Measurements from ENCODE around the gene CD2. TPM values are rescaled to one million over a fixed set of nuclear protein-coding genes. Genes with fewer than 3 reads are reported as not detected.
A peak's percentile ranks its signal among the peaks of the same experiment; 100 is the strongest.

The CD2 gene
- total RNA-seq, 4 donors from 2014 or later: 0.16 TPM; not detected in 3

DNA sequence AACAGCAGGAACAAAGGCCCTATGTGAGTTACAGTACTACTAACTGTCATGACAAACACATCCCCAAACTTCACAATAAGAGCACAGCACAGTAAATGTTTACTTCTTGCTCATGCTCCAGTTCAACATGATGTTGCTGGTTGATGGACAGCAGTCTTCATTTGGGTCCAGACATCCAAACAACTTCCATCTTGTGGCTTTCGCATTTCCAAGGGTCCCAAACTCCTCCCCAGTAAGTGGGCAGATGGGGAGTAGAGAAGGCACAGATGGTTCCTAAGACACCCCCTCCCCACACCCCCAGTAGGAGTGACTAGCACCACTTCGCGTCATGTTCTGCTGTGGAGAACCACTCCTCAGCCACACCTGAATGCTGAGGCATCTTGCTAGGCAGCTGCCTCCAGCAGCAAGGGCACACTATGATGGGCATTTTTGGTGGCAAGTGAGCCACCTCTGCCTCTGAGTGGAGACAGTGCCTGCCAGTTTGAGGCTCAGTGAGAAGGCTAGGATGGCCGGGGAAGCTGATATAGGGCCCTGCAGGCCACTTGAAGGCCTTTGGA lies 32.7 kb upstream of the CD2 start:
- no peaks in the 10 kb centered on the region for H3K36me3 ChIP-seq
- H3K9me3 ChIP-seq: no peaks in the 10 kb centered on the region
- no peak overlapping the region for H3K4me3 ChIP-seq
- DNase-seq: no peak
- no peaks in the 10 kb centered on the region for H3K27me3 ChIP-seq
- no peaks in the 10 kb centered on the region for H3K4me1 ChIP-seq
- no peak overlapping the region for H3K27ac ChIP-seq
- TF ChIP-seq, protein P1, sequence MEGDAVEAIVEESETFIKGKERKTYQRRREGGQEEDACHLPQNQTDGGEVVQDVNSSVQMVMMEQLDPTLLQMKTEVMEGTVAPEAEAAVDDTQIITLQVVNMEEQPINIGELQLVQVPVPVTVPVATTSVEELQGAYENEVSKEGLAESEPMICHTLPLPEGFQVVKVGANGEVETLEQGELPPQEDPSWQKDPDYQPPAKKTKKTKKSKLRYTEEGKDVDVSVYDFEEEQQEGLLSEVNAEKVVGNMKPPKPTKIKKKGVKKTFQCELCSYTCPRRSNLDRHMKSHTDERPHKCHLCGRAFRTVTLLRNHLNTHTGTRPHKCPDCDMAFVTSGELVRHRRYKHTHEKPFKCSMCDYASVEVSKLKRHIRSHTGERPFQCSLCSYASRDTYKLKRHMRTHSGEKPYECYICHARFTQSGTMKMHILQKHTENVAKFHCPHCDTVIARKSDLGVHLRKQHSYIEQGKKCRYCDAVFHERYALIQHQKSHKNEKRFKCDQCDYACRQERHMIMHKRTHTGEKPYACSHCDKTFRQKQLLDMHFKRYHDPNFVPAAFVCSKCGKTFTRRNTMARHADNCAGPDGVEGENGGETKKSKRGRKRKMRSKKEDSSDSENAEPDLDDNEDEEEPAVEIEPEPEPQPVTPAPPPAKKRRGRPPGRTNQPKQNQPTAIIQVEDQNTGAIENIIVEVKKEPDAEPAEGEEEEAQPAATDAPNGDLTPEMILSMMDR (IDR thresholded peaks at IDR 0.05 in 4 of 5, conservative IDR thresholded peaks at IDR 0.05 in 1 of 5): no peak
- TF ChIP-seq POLR2A (IDR thresholded peaks at IDR 0.05): no peak
- in situ Hi-C loops (cut with MboI; ENCODE audit: low sequenced_read_pairs in 4 of 4) (no loop called here), intact Hi-C loops (cut with DNase I; ENCODE audit: low total_unique reads) (no loop called here)
- ATAC-seq: no peak

DNA sequence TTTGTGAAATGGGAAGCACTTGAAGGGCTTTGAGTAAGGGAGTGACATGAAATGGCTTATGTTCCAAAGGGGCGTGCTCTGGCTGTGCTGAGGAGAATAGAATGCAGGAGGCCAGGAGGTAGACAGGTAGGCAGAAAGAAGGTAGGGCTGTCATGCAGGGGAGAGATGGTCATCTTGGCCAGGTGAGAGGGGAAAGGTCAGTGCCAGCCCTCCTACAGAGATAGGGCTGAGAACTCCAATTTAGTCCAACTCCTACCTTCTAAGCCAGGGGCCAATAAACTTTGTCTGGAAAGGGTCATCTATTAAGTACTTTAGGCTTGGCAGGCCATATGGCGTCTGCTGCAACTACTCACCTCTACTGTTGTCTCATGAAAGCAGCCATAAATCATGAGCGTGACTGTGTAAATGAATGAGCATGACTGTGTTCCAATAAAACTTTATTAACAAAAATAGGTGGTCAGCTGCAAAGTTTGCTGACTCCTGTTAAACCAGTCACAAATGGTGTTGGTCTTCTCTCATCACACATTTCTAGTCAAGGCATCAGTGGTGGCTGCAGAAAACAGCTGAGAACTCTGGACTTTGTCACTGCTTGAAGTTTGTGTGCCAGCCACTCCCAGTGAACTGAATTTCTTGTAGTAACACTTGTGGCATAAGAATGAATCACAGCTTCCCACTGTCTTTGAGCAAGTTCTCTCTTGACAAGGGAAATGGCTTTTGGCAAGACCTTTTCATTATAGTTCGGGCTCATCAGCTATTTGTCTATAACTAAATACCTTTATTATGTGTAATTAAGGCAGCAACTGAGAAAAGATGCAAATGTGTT lies 32.0 kb upstream of the CD2 start:
- H3K4me1 ChIP-seq: no peaks in the 10 kb centered on the region
- no peaks in the 10 kb centered on the region for H3K27me3 ChIP-seq
- H3K4me3 ChIP-seq: no peak overlapping the region
- no peak overlapping the region for H3K27ac ChIP-seq
- in situ Hi-C loops (cut with MboI; ENCODE audit: low sequenced_read_pairs in 4 of 4) (no loop called here), intact Hi-C loops (cut with DNase I; ENCODE audit: low total_unique reads) (no loop called here)
- DNase-seq (no peak), ATAC-seq (no peak)
- no peaks in the 10 kb centered on the region for H3K9me3 ChIP-seq
- no peaks in the 10 kb centered on the region for H3K36me3 ChIP-seq
- TF ChIP-seq, protein P1 (IDR thresholded peaks at IDR 0.05 in 4 of 5, conservative IDR thresholded peaks at IDR 0.05 in 1 of 5): no peak
- no peak for TF ChIP-seq POLR2A (IDR thresholded peaks at IDR 0.05)

DNA sequence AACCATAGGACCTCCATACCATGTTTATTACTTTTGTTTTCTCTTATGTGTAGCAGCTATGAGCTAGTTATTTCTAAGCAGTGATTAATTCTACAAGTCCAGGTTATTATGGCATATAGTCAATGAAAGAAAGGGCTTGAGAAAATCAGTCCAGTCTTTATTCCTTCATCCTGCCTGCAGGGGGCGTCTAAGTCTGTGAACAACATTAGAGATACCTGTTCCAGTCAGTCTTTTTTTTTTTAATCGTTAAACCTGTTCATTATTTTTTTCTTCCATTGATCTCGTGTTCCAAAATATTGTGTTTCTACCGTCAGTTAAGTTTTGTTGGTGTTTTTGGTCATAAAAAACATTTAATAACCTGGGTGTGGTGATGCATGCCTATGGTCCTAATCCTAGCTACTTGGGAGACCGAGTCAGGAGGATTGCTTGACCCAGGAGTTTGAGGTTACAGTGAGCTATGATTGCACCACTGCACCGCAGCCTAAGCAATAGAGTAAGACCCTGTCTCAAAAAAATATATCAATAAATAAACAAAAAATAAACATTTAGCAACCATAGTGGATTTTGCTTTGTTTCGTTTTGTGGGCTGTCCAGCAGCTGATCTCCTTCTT lies 29.4 kb upstream of the CD2 start:
- ATAC-seq (no peak), DNase-seq (no peak)
- intact Hi-C loops (cut with DNase I; ENCODE audit: low total_unique reads): loop anchor here (1.0 kb wide), 1 partner anchor 330 kb away; no protein-coding TSS in a partner anchor
- Histone ChIP-seq H3K9me3 (no peaks in the 10 kb centered on the region), H3K27ac (no peak overlapping the region), H3K36me3 (no peaks in the 10 kb centered on the region), H3K4me3 (no peak overlapping the region), H3K4me1 (no peaks in the 10 kb centered on the region), H3K27me3 (no peaks in the 10 kb centered on the region)
- in situ Hi-C loops (cut with MboI; ENCODE audit: low sequenced_read_pairs in 4 of 4): no loop called here
- TF ChIP-seq, protein P1 (IDR thresholded peaks at IDR 0.05 in 4 of 5, conservative IDR thresholded peaks at IDR 0.05 in 1 of 5): peak in 4 of 5 experiments; percentile 19 to 63 (median 33)
- TF ChIP-seq POLR2A (IDR thresholded peaks at IDR 0.05): no peak

DNA sequence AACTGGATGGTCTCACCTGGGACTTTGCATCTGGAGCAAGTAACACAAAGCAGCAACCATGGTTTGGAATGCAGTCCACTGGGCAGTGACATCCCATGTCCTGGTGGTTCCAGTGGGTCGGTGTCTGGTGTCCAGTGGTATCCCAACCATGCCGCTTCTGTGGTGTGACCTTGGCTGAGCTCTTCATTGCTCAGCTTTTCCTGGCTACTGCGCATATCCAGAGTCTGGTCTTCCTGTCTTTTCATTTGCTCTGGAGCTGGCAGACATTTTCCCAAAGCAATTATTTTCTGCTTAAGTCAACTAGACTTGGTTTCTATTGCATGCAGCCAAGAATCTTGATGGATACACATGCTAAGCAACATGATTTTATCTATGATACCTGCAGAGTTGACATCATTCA lies 28.4 kb upstream of the CD2 start:
- DNase-seq (no peak), ATAC-seq (no peak)
- H3K27ac ChIP-seq: no peak overlapping the region
- in situ Hi-C loops (cut with MboI; ENCODE audit: low sequenced_read_pairs in 4 of 4) (no loop called here), intact Hi-C loops (cut with DNase I; ENCODE audit: low total_unique reads) (no loop called here)
- no peaks in the 10 kb centered on the region for H3K4me1 ChIP-seq
- no peak overlapping the region for H3K4me3 ChIP-seq
- TF ChIP-seq POLR2A (IDR thresholded peaks at IDR 0.05): no peak
- TF ChIP-seq, protein P1 (IDR thresholded peaks at IDR 0.05 in 4 of 5, conservative IDR thresholded peaks at IDR 0.05 in 1 of 5): no peak
- no peaks in the 10 kb centered on the region for H3K36me3 ChIP-seq
- no peaks in the 10 kb centered on the region for H3K27me3 ChIP-seq
- no peaks in the 10 kb centered on the region for H3K9me3 ChIP-seq
